Ishikawa (cell line): ENCODE measurements around the gene HOXA13.

Experiments
- CREB1 ChIP-seq: IDR thresholded peaks from 2 replicates; pipeline ENCODE4 v1.6.1; 2012; ENCODE audit warnings: low read depth
- EP300 ChIP-seq: IDR thresholded peaks from 2 replicates; pipeline ENCODE4 v1.6.1; 2012; ENCODE audit warnings: borderline replicate concordance
- MAX ChIP-seq: IDR thresholded peaks from 2 replicates; pipeline ENCODE4 v1.6.1; 2012

- TF ChIP-seq MAX, result no peak
- TF ChIP-seq CREB1, result no peak
- no peak; the same call in 1 of the 2 replicates for TF ChIP-seq EP300
These were observed 25.7 kb downstream of the HOXA13 start, which contains the start of gene HOXA10 for GRCh38 chr7:27173956-27174873.
